Suppressor macrophage treated with lipopolysaccharide for 1 hour (primary cell): ENCODE data around the gene PROKR2.
A peak's percentile ranks its signal among the peaks of the same experiment; 100 is the strongest.

Experiments
- DNase-seq, 3 donors: peaks; one replicate each; pipeline ENCODE4 v3.0.0-alpha.2; 2020 to 2022

The PROKR2 gene

DNA sequence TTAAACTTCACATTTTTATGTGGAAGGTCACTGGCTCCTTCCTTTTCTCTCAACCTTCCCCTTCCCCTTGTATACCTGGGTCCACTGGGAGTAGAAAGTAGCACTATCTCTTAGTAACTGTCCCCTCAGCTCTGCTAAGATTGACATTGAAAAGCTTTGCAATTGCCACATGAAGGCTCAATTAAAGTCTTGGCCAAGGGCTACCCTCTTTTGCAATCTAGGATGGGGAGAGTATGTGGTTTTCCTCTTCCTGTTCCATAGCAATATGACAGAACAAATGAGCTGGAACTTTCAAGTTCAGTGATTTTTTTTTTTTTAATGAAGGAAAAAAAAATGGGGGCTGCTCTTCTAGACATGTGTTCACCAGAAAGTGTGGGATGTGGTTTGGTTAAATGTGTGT lies 37.1 kb downstream of the PROKR2 start:
- peak in 1 of 3 donors; percentile 5 for DNase-seq

DNA sequence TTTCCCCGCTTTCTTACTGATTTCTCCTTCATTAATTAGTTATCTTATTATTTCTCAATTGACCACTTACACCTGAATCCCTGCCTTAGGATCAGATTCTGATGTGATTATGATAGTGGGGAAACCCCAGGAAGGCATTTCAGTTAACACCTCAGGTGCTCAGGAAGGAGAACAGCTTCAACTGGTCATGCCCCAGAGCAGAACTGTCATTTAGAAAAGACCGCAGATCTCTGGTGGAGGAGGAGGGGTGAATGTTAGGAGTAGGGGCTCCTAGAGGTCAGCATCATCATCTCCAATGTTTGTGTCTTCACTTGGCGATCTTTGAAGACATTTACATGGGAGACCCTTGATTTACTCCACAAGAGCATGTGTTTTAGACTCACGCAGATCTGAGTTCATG lies 44.5 kb downstream of the PROKR2 start:
- DNase-seq: no peak

GRCh38 chr20:5270603-5271002 lies 46.2 kb downstream of the PROKR2 start:
- no peak for DNase-seq

GRCh38 chr20:5268449-5268848 lies 48.3 kb downstream of the PROKR2 start:
- DNase-seq: no peak

DNA sequence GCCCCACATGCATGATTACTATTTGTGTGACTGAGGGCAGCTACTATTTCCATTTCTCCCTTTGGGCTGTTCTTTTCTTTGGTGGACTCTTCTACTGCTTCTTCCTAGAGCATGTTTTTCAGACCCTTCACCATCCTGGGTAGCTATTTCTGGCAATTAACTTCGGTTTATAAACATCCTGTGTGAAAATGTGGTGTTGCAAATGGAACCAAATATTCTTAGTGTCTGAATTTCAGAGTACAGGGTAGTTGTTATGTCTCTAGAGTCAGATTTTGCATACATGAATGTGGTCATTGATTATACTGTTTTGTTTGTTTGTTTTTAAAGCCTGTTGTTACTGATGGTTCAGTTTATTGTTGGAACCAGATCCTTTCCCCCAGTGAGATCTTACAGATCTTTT lies 49.7 kb downstream of the PROKR2 start:
- no peak for DNase-seq
